GM19452 (cell line): Measurements from ENCODE around the gene RASGRP3.

Experiments
- ATAC-seq: cut with Tn5 transposase; IDR thresholded peaks from one replicate; pipeline ENCODE4 v1.9.1; 2021; ENCODE audit not compliant: unreplicated experiment

Gene RASGRP3

GRCh38 chr2:33577084-33577483, 100.6 kb downstream of the RASGRP3 start:
- ATAC-seq = no peak

GRCh38 chr2:33577668-33578067, 101.2 kb downstream of the RASGRP3 start:
- ATAC-seq = no peak

- no peak for ATAC-seq
Measured at GRCh38 chr2:33579227-33579626, 102.8 kb downstream of the RASGRP3 start.

- ATAC-seq = no peak
Measured at GRCh38 chr2:33581872-33582271, 105.4 kb downstream of the RASGRP3 start.

DNA sequence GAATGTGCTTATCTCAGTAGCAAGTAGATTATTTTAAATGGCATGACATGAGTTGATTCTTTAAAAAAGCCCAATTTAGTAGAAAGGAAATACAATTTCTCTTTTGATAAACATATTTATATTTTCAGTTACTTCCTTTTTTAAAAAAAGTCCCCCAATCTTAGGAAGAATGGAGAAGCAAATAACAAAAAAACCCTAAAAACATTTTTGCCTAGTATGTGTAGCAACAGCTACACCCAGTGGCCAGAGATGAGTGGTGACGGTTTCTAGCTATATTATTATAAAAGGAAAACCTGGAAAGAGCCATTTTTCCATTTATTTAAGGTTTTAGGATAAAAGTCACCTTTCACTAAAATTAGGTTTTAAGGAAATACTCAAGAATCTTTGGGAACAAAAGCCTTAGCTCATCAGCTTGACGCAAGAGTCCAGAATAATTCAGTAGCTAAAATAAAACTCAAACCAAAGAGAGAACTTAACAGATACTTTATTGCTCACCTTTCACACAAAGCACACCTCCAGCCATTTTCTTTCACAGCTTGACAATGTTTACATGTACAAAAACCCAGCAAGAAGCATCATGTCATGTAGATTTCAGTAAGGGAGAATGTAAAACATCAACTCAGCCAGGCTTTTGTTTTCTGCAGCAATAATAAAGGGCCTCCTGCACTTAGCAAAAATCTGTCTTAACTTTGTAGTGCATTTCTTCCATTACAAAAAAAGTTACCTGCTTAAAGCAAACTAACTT, 106.9 kb downstream of the RASGRP3 start:
- peak; percentile 73 for ATAC-seq

- no peak for ATAC-seq
Measured at GRCh38 chr2:33586766-33587165, 110.3 kb downstream of the RASGRP3 start.

DNA sequence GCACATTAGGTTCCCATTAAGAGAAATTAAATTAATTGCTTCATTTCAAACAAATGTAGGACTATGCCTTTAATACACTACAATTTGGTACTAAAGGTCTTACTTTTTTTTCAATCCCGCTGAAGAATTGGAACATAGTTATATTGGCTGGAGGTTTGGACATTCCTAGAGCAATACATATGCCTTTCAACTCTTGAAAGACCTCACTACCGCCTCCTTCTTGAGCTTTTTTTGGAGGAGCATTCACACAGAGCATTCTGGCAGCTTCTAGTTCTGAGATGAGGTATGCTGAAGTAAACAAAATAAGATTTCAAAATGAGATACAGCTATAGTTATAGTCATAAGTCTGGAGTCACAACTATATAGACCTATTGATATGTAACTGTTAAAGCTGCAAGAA, 111.8 kb downstream of the RASGRP3 start:
- no peak for ATAC-seq

GRCh38 chr2:33589444-33589843, 113.0 kb downstream of the RASGRP3 start:
- ATAC-seq = no peak

DNA sequence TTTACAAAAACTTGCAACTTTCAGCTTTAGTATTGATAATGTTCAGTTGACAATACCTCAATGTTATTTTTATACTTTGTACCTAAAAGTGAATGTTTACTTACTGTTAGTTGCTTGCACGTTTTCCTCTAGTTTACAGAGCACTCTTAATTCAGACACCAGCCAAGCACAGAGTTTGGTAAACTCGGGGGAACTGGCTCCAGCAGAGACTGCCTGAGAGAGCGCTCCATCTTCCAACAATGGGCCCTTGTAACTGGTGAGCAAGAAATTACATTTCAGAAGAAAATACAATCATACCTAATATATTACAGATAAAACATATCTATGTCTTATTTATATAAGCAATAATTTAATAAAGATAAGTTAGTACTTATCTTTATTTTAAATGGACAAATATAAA, 118.9 kb downstream of the RASGRP3 start:
- ATAC-seq = no peak

- ATAC-seq = no peak
Measured at GRCh38 chr2:33597026-33597425, 120.6 kb downstream of the RASGRP3 start.

- peak; percentile 53 for ATAC-seq
Measured at GRCh38 chr2:33598561-33599174, 122.2 kb downstream of the RASGRP3 start.

GRCh38 chr2:33599175-33599942, 122.9 kb downstream of the RASGRP3 start, which contains the start of gene FAM98A:
Gene FAM98A, minus strand, starts transcription at chr2:33599299. Its CDS starts 78 bp downstream, at chr2:33599221.
- peak; percentile 92 for ATAC-seq

DNA sequence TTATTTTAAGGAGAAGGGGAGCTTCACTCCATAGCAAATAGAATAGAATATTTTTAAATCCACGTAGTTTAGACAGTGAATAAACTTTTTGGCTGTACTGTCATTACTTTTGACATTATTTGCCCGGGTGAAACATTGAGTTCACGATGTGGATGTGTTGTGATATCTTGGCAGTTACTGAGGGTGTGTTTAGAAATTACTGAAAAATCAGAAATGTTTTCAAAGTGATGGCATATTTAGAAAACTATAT, 123.4 kb downstream of the RASGRP3 start:
- no peak for ATAC-seq

- ATAC-seq = no peak
Measured at GRCh38 chr2:33602201-33602830, 125.9 kb downstream of the RASGRP3 start.

- no peak for ATAC-seq
Measured at GRCh38 chr2:33603416-33603815, 127.0 kb downstream of the RASGRP3 start.

DNA sequence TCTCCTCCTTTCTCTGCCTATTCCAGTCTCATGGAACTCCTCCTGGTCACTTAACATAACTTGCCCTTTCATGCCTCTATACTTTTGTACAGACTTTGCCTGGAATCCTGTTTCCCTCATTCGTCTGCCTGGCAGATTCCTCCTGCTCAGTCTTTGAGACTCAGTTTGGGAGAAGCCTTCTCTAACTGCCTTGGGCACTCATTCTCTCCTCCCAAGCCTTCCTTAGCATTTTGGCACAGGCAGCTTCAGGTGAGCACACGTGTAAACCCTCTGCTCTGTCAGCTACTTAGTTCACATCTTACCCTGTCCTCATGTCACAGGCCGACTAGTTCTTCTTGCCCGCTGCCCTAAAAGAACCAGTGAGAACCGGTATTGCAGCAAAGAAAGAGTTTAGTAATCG, 128.6 kb downstream of the RASGRP3 start:
- no peak for ATAC-seq

DNA sequence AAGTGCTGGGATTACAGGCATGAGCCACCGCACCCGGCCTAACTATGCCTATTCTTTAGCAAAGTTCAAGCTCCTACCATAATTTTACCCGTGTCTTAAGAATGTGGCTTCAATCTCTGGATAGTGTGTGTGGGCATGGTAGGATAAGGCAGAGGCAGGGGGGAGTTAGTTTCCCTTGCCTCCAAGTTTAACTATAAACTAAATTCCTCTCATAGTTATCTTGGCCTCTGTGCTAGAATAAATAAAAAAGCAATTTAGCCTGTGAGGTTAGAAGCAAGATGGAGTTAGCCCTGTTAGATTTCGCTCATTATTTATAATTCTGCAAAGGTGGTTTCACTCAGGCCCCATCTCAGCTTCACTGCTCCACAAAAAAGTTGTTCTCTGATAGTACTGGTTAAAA, 129.7 kb downstream of the RASGRP3 start:
- no peak for ATAC-seq

DNA sequence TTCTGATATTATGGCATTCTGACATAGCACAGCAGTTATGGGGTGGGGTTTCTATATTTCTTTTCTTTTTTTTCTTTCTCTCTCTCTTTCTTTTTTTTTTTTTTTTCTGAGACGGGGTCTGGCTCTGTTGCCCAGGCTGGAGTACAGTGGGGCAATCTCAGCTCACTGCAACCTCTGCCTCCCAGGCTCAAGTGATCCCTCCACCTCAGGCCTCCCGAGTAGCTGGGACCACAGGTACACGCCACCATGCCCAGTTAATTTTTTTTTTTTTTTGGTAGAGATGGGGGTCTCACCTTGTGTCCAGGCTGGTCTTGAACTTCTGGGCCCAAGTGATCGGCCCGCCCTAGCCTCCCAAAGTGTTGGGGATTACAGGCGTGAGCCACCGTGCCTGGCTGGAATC, 130.2 kb downstream of the RASGRP3 start:
- ATAC-seq = no peak

DNA sequence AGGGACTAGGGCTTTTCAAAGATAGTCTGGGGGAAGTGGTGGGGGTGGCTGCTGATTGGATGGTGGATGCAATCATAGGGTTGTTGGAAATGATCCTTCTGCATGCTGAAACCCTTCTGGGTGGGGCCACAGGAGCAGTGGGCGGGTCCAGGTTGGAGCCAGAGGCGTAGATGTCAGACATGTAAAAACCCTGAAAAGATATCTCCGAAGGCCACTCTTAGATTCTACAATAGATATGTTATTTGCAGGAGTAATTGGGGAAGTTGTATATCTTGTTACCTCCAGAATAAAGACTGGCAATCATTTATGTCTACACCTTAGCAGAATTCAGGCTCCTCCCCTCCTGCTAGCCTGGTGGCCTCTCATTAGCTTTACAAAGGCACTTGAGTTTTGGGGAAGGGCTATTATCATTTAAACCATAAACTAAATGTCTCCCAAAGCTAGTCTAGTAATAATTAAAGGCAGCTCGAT, 130.8 kb downstream of the RASGRP3 start:
- ATAC-seq = no peak

- ATAC-seq = no peak
Measured at GRCh38 chr2:33607905-33608304, 131.5 kb downstream of the RASGRP3 start.

- ATAC-seq = no peak
Measured at GRCh38 chr2:33614190-33614589, 137.7 kb downstream of the RASGRP3 start.
